ENCODE data around the gene SH2D3C. TPM values are rescaled to one million over a fixed set of nuclear protein-coding genes. Genes with fewer than 3 reads are reported as not detected.
A peak's percentile ranks its signal among the peaks of the same experiment; 100 is the strongest.
"Not testable (repeated sequence)": the region's sequence is repeated elsewhere in the genome, so short reads cannot be mapped to it uniquely, and the experiment has no call there.

Gene SH2D3C
- total and polyA plus RNA-seq, 12 donors: 2.1 to 27.1 (median 10.3) TPM

DNA sequence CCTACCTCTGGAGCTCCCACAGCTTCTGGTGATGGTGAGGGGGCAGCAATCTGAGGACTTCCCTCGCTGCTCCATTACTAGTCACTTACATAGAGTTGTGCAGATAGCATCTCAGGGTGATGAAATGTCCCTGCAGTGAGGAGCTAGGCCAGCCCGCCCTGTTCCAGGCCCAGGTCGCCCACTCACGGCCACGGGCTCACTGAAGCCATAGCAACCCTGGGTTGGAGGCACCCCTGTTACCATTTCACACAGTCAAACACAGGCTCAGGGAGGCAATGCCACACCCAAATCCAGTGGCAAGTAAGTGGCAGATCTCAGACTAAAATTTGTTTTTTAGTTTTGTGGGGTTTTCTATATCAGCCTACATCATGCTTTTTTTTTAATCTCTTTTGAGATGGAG lies 19.6 kb downstream of the SH2D3C start:
- 74 to 90% (median 85%) methylated on average over 3 to 5 of the region's 5 CpGs for WGBS, 4 donors
- H3K4me1 ChIP-seq (replicated peaks in 1 of 2): peaks cover 0 to 9% of the 10 kb centered on the region in 2 donors
- TF ChIP-seq, protein P1, sequence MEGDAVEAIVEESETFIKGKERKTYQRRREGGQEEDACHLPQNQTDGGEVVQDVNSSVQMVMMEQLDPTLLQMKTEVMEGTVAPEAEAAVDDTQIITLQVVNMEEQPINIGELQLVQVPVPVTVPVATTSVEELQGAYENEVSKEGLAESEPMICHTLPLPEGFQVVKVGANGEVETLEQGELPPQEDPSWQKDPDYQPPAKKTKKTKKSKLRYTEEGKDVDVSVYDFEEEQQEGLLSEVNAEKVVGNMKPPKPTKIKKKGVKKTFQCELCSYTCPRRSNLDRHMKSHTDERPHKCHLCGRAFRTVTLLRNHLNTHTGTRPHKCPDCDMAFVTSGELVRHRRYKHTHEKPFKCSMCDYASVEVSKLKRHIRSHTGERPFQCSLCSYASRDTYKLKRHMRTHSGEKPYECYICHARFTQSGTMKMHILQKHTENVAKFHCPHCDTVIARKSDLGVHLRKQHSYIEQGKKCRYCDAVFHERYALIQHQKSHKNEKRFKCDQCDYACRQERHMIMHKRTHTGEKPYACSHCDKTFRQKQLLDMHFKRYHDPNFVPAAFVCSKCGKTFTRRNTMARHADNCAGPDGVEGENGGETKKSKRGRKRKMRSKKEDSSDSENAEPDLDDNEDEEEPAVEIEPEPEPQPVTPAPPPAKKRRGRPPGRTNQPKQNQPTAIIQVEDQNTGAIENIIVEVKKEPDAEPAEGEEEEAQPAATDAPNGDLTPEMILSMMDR (IDR thresholded peaks at IDR 0.05): no peak
- TF ChIP-seq POLR2A (IDR thresholded peaks at IDR 0.05): no peak
- no peak overlapping the region for H3K4me3 ChIP-seq
- intact Hi-C loops (cut with DNase I): no loop called here
- H3K27me3 ChIP-seq: peaks cover 28% of the 10 kb centered on the region
- no peaks in the 10 kb centered on the region for H3K9me3 ChIP-seq (replicated peaks in 1 of 3)
- DNase-seq: no peak
- H3K36me3 ChIP-seq (replicated peaks in 1 of 2): no peaks in the 10 kb centered on the region
- no peak overlapping the region for H3K27ac ChIP-seq

DNA sequence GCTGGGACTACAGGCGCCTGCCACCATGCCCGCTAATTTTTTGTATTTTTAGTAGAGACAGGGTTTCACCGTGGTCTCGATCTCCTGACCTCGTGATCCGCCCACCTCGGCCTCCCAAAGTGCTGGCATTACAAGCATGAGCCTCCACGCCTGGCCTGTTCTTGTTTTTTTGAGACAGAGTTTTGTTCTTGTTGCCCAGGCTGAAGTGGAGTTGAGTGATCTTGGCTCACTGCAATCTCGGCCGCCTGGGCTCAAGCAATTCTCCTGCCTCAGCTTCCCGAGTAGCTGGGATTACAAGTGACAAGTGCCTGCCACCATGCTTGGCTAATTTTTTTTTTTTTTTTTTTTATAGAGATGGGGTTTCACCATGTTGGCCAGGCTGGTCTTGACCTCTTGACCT lies 21.7 kb downstream of the SH2D3C start:
- intact Hi-C loops (cut with DNase I); H3K4me3 ChIP-seq; DNase-seq; H3K36me3 ChIP-seq (replicated peaks in 1 of 2); H3K9me3 ChIP-seq (replicated peaks in 1 of 3); H3K4me1 ChIP-seq (replicated peaks in 1 of 2); H3K27ac ChIP-seq: not testable (repeated sequence)
- H3K27me3 ChIP-seq: peaks cover 30% of the 10 kb centered on the region
- 76 to 80% (median 80%) methylated on average over 11 of the region's 11 CpGs for WGBS, 4 donors

DNA sequence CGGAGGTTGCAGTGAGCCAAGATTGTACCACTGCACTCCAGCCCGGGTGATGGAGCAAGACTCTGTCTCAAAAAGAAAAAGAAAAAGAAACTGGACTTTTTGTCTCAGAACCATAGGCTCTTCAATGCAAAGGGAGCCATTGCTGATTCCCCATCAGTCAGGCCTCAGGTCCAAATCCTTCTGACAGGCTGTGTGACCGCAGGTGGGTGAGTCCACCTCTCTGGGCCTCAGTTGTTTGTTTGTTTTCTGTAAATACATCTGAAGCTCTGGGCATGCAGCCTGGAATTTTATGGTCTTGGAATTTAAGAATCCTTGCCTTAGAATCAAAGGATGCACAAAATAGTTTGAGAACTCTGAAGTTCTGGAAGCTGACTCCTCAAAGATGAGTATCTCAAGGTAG lies 22.2 kb downstream of the SH2D3C start:
- Histone ChIP-seq H3K27me3 (peaks cover 30% of the 10 kb centered on the region), H3K36me3 (replicated peaks in 1 of 2) (no peaks in the 10 kb centered on the region), H3K4me3 (no peak overlapping the region), H3K27ac (no peak overlapping the region), H3K4me1 (replicated peaks in 1 of 2) (no peaks in the 10 kb centered on the region), H3K9me3 (replicated peaks in 1 of 3) (no peaks in the 10 kb centered on the region)
- WGBS, 4 donors: 88 to 100% (median 92%) methylated on average over 3 of the region's 3 CpGs
- DNase-seq: no peak
- TF ChIP-seq, protein P1 (IDR thresholded peaks at IDR 0.05): no peak
- no peak for TF ChIP-seq POLR2A (IDR thresholded peaks at IDR 0.05)
- intact Hi-C loops (cut with DNase I): no loop called here

DNA sequence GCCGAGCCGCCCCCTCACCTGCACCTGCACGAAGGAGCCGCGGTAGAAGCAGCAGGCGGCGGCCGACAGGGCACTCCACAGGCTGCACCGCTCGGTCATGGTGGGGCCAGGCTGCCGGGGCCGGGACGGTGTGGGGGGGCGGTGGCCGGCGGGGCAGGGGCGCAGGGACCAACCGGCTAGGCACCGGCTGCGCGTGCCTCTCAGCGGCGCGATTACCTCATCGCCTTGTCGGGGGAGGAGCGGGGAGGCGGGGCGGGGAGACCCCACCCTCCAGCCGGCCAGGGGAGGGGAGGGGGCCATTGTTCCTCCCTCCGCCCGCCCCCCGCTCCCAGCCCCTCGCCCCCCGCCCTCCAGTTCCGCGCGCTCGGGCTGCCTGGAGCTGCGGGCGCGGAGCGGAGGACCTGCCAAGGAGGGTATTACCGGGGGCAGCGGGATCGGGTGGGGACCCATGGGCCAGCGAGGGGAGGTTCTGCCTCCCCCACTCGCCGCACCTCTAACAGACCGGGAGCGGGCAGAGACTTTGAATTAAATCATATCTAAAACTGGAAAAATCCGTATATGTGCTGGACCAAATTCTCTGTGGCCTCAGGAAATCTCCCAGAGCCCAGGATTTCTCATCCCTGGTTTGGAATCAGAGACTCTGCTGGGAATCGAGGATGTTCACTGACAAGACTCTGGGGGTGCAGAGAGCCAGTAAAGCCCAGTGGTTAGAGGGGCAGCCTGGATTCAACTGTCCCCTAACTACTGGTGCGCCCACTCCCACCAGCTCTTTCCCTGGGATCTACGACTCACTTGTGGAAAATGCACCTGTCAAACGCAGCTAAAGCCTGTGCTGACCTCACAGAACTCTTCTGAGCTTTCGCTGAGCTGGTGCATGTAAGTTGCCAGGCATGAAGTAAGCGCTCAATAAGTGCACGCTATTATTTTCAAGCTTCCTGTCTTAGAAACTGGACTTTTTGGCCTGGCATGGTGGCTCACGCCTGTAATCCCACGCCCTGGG lies 23.1 kb downstream of the SH2D3C start:
- Histone ChIP-seq H3K27me3 (peaks cover 30% of the 10 kb centered on the region), H3K27ac (peak overlapping the region in 2 of 5 donors; percentile 29 to 56), H3K4me3 (peak overlapping the region in 1 of 4 donors; percentile 26), H3K36me3 (replicated peaks in 1 of 2) (no peaks in the 10 kb centered on the region), H3K4me1 (replicated peaks in 1 of 2) (no peaks in the 10 kb centered on the region), H3K9me3 (replicated peaks in 1 of 3) (no peaks in the 10 kb centered on the region)
- intact Hi-C loops (cut with DNase I): no loop called here
- no peak for TF ChIP-seq POLR2A (IDR thresholded peaks at IDR 0.05)
- TF ChIP-seq, protein P1 (IDR thresholded peaks at IDR 0.05): no peak
- DNase-seq: no peak
- WGBS, 4 donors: 31 to 49% (median 39%) methylated on average over 9 to 60 of the region's 61 CpGs
